ENCODE data around the gene COA3.
A peak's percentile ranks its signal among the peaks of the same experiment; 100 is the strongest.
"Not testable (repeated sequence)": the region's sequence is repeated elsewhere in the genome, so short reads cannot be mapped to it uniquely, and the experiment has no call there.

The COA3 gene

DNA sequence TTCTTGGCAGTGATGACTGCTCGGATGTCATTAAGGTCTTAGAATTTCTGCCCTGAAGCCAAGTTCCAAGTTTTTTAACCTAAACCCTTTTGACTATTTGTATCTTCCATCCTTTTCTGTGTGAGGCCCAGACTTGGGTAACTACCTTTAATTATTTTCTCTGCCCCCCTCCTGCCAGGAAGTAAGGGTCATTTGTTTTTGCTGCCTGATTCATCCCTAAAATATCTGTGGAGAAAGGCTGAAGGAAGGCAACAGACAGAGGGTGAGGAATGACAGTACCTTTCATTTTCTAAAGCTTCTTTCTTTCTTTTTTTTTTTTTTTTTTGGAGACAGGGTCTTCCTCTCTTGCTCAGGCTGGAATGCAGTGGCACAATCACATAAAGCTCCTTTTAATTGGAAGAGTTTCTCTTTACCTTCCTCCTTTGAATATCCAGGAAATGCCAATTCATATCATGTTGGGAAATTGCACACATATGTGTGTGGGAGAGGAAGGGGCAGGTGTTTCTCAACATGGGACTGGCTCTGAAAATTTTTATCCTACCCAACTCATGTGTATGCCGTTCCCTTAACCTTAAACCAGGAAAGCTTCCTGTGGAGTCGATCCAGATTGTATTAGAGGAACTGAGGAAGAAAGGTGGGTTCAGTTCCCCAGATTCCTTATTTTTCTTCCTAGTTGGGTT lies 24.3 kb downstream of the COA3 start:
- TF ChIP-seq, protein P1, sequence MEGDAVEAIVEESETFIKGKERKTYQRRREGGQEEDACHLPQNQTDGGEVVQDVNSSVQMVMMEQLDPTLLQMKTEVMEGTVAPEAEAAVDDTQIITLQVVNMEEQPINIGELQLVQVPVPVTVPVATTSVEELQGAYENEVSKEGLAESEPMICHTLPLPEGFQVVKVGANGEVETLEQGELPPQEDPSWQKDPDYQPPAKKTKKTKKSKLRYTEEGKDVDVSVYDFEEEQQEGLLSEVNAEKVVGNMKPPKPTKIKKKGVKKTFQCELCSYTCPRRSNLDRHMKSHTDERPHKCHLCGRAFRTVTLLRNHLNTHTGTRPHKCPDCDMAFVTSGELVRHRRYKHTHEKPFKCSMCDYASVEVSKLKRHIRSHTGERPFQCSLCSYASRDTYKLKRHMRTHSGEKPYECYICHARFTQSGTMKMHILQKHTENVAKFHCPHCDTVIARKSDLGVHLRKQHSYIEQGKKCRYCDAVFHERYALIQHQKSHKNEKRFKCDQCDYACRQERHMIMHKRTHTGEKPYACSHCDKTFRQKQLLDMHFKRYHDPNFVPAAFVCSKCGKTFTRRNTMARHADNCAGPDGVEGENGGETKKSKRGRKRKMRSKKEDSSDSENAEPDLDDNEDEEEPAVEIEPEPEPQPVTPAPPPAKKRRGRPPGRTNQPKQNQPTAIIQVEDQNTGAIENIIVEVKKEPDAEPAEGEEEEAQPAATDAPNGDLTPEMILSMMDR (IDR thresholded peaks at IDR 0.05; ENCODE audit: insufficient read depth, missing control alignments) = no peak
- no peak for DNase-seq (ENCODE audit: insufficient read length, low spot score)
- FAIRE-seq = no peak

DNA sequence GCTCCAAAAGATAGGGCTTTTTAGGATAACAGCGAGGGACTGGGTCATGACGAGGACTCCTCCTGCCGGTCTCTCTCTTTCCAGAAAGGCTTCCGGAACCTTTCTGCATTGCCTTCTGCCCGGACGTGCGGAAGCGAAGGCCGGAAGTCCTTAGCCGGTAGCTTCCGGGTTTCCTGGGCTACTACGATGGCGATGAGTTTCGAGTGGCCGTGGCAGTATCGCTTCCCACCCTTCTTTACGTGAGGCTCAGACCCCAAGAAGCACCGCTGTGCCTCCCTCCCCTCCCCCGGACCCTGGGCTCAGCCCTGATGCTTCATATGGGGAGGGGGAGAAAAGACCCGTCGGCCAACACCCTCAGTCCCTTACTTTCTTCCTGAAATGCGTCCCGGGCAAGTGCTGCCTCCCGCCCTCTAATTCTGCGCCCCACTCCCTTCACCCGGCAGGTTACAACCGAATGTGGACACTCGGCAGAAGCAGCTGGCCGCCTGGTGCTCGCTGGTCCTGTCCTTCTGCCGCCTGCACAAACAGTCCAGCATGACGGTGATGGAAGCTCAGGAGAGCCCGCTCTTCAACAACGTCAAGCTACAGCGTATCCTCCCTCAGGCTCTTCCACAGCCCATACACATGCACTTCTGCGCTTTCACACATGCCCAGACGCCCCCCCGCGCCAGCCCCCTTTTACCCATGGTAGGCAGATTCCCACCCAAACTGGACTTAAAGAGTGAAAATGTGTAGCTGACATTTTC lies 25.0 kb downstream of the COA3 start, which contains the start of gene VPS25:
TSS of gene VPS25 (plus strand) at position 160 of the 746 bp plus-strand sequence. CDS start at position 187, 27 bp downstream.
- DNase-seq (ENCODE audit: insufficient read length, low spot score) (peak; percentile 77), FAIRE-seq (no peak)
- TF ChIP-seq, protein P1 (IDR thresholded peaks at IDR 0.05; ENCODE audit: insufficient read depth, missing control alignments) = peak; percentile 20

DNA sequence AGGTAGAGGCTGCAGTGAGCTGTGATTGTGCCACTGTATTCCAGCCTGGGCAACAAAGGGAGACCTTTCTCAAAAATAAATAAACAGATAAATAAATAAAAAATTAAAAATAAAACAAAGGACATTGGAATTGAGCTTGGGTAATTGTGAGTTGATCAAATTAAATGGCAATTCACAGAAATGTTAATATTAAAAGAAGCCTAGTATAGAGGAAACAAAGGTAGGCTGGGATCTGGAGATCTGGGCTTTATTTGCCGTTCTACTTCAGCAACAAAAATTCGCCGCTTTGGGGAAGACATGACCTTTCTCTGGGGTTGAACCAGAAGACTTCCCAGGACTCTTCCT lies 25.6 kb downstream of the COA3 start:
- TF ChIP-seq, protein P1 (IDR thresholded peaks at IDR 0.05; ENCODE audit: insufficient read depth, missing control alignments) = no peak
- DNase-seq (ENCODE audit: insufficient read length, low spot score) (no peak), FAIRE-seq (no peak)

DNA sequence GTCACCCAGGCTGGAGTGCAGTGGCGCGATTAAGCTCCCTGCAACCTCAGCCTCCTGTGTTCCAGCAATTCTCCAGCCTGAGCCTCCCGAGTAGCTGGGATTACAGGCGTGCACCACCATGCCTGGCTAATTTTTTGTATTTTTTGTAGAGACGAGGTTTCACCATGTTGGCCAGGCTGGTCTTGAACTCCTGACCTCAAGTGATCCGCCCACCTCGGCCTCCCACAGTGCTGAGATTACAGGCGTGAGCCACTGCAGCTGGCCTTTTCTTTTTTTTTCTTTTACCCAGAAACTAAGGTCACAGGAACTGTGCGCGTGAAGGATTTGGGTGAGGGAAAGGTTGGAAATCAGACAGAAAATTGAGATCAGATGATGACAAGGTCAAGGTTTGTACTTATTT lies 28.5 kb downstream of the COA3 start:
- FAIRE-seq; DNase-seq (ENCODE audit: insufficient read length, low spot score): not testable (repeated sequence)

DNA sequence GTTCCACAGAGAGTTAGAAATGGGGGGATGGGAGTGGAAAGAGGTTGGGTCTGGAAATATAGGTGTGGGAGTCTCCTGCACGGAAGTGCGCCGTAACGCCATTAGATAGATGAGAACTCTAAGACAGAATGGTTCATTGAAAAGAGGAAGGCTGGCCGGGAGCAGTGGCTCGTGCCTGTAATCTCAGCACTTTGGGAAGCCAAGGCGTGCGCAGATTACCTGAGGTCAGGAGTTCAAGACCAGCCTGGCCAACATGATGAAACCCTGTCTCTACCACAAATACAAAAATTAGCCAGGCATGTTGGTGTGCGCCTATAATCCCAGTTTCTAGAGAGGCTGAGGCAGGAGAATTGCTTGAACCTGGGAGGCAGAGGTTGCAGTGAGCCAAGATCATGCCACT lies 30.5 kb downstream of the COA3 start:
- not testable (repeated sequence) for DNase-seq (ENCODE audit: insufficient read length, low spot score)

DNA sequence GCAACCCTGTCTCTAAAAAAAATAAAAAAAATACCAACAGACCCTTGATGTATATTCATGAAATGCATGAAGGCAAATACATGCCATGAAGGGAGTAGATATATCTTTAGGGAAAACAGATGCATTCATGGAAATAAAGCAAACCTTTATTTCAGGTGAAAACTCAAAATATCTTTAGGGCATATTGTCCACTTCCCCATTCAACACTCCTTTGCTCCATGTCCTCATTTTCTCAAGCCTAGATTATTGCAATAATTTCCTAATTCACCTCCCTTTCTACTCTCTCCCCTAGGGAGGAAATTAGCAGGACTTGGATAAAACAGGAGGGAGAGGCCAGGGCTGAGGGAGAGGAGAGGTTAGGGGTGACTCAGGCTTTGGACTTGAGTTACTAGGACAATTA lies 31.0 kb downstream of the COA3 start:
- DNase-seq (ENCODE audit: insufficient read length, low spot score) (no peak), FAIRE-seq (no peak)
- TF ChIP-seq, protein P1 (IDR thresholded peaks at IDR 0.05; ENCODE audit: insufficient read depth, missing control alignments) = no peak

More for the DNA sequence above, 30.5 kb downstream of the COA3 start:
- not testable (repeated sequence) for FAIRE-seq

DNA sequence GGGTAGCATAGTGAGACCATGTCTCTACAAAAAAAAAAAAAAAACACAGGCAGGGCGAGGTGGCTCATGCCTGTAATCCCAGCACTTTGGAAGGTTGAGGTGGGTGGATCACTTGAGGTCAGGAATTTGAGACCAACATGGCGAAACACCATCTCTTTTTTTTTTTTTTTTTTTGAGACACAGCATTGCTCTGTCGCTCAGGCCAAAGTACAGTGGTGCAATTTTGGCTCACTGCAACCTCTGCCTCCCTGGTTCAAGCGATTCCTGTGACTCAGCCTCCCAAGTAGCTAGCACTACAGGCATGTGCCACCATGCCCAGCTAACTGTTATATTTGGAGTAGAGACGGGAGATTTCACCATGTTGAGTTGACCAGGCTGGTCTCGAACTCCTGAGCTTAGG lies 32.4 kb downstream of the COA3 start:
- no peak for DNase-seq (ENCODE audit: insufficient read length, low spot score)
- no peak for FAIRE-seq
- TF ChIP-seq, protein P1 (IDR thresholded peaks at IDR 0.05; ENCODE audit: insufficient read depth, missing control alignments) = no peak

DNA sequence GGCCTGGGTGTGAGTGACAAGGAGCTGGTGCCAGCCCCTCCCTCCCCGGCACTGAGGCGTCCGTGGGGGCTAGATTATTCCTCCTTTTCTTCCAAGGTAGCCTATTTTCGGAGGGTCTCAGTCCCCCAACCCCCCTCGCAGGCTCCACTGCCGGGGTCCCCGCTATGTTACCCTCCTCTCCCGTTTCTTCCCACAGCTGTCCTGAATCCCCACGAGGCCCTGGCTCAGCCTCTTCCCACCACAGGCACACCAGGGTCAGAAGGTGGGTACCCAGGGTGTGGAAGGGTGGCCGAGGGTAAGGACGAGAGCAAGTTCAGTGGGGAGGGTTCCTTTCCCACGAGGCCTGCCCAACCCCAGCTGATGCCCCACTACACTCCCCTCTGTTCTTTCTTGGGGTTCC lies 36.9 kb downstream of the COA3 start:
- no peak for DNase-seq (ENCODE audit: insufficient read length, low spot score)
- TF ChIP-seq, protein P1 (IDR thresholded peaks at IDR 0.05; ENCODE audit: insufficient read depth, missing control alignments) = no peak
- FAIRE-seq = no peak
